22Rv1 (cell line): ENCODE results near the gene ZNF526.

Experiments
- ZFX ChIP-seq: fragments of 450-650 bp; IDR thresholded peaks from 2 replicates; pipeline ENCODE4 v1.6.1; 2017; ENCODE audit warnings: antibody characterized with exemption, borderline replicate concordance
- TF ChIP-seq, protein P1 (sequence below): fragments of 450-650 bp; IDR thresholded peaks from 2 replicates; pipeline ENCODE4 v1.5.1; 2017; ENCODE audit warnings: mild to moderate bottlenecking

DNA sequence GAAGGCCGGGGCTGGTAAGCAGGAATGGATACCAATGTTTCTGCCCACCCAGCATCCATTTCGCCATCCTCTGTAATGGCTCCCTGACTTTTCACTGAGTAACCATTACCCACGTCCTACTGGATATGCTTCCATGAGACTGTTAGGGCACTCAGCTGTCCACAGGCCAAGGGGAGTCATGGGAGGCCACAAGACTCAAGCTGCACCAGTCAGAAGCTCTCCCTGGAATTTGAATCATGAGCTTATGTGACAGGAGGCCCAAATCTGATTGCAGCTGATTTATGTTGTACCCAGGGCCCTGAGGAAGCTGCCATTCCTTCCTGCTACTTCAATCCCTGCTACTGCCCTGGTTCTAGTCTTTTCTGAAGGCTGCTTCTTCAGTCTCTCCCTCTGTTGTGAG lies 31.0 kb upstream of the ZNF526 start:
- TF ChIP-seq, protein P1, sequence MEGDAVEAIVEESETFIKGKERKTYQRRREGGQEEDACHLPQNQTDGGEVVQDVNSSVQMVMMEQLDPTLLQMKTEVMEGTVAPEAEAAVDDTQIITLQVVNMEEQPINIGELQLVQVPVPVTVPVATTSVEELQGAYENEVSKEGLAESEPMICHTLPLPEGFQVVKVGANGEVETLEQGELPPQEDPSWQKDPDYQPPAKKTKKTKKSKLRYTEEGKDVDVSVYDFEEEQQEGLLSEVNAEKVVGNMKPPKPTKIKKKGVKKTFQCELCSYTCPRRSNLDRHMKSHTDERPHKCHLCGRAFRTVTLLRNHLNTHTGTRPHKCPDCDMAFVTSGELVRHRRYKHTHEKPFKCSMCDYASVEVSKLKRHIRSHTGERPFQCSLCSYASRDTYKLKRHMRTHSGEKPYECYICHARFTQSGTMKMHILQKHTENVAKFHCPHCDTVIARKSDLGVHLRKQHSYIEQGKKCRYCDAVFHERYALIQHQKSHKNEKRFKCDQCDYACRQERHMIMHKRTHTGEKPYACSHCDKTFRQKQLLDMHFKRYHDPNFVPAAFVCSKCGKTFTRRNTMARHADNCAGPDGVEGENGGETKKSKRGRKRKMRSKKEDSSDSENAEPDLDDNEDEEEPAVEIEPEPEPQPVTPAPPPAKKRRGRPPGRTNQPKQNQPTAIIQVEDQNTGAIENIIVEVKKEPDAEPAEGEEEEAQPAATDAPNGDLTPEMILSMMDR: no peak
- no peak for TF ChIP-seq ZFX
